Myocyte (in vitro differentiated cells): Measurements from ENCODE around the gene OSBP2. TPM values are rescaled to one million over a fixed set of nuclear protein-coding genes. Genes with fewer than 3 reads are reported as not detected.
A peak's percentile ranks its signal among the peaks of the same experiment; 100 is the strongest.

Experiments
- DNase-seq: peaks from one replicate; pipeline ENCODE4 v3.0.0-alpha.2; 2012; ENCODE audit warnings: low read depth
- total RNA-seq: library from RNA; depleted of rRNA; stranded (reverse); fragments of >200 nt; gene quantifications from 2 replicates; pipeline ENCODE4 v1.2.3, GENCODE V29; 2014

The OSBP2 gene
- total RNA-seq, 1 donor from 2014 or later = 29.7 TPM

DNA sequence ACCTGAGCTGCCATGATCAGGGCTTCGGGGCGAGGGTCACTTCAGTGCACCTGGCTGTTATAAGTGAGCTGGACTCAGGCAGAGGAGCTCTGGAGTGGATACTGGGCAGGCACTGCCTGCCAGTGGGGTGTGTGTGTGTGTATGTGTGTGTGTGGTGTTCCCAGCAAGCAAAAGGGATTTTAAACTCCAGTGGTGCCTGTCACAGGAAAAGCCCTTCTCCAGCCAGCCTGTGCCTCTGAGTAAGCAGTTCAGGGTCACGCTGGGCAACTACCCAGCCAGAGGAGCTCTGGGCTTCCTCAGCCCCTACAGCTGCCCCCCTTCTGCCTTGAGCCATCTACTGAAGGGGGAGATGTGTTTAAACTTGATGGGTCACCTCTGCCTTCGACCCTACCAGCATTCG, 109.0 kb downstream of the OSBP2 start:
- DNase-seq = peak; percentile 23

DNA sequence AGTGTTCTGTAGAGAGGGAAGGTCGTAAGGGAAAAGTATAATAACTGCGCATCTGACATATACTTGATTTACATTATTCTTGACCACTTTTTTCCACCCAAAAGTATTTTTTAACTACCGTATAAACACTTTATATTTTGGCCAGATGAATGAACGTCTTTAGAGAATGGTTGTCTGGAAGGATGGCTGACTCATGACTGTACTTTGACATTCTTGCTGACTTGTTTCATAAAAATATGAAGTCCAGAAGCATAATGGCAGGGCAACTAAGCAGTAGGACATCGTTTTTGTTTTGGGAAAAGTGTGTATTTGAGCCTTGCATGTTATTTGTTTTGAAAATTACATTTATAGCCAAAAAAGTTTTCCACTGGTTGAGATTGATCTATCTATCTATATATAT, 110.0 kb downstream of the OSBP2 start:
- DNase-seq = no peak

DNA sequence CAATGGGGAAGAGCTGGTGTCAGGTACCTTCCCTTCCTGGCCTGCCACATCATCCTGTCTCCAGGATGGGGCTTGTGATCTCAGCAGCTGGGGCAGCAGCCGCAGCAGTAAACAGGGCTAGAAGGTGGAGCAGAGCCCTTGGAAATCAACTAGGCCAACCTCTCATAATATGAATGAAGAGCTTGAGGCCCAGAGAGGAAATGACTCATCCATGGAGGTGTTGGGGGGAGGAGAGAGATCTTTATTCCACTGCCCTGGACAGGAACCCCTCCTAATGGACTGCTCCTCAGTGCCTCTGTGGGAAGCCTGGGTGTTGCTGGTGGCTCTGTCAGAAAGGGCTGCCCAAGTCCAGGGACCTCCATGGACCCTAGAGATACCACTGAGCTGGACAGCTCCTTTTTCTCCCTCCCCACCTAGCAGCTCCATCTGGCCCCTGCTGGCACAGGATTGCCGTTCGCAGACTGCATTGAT, 111.8 kb downstream of the OSBP2 start:
- peak; percentile 41 for DNase-seq

DNA sequence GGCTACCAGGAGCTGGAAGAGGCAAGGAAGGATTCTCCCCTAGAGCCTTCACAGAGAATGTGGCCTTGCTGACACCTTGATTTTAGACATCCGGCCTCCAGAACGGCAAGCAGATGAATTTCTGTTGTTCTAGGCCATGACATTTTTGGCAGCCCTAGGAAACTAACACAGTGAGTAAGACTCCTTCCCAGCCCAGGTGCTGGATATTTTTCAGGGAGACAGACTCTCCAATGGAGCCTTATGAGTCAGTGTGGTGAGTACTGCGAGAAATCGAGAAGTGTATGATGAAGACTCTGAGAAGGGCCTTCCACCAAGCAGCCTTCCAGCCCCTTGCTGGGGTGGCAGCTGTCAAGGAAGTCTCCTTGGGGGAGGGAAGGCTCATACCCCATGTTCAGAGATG, 114.4 kb downstream of the OSBP2 start:
- peak; percentile 34 for DNase-seq

DNA sequence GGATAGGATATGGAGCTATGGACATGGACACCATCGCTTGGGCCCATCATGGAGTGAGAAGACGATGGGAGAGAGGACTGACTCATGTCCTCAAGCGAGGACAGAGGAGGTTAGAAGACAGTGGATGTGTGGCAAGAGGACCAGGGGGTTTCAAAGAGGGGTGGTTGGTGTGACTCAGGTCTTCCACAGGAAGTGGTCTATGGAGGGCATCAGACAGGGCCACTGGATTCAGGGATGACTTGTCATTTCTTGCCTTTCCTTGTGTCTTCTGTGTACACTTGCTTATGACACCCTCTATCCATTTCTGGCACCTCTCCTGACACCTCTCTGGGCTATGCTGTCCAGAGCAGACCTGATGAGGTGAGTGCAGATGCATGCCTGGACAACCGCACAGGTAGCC, 115.4 kb downstream of the OSBP2 start:
- no peak for DNase-seq

DNA sequence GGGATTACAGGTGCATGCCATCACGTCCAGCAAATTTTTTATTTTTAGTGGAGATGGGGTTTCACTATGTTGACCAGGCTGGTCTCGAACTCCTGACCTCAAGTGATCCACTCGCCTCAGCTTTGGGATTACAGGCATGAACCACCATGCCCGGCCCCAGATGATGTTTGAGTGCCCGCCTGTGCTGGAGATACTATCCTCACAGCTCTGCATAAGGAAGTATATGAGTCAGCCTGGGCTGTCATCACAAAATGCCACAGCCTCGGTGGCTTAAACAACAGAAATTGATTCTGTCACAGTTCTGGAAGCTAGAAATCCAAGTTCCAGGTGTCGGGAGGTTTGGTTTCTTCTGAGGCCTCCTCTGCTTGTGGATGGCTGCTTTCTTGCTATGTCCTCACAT, 119.3 kb downstream of the OSBP2 start:
- no peak for DNase-seq

DNA sequence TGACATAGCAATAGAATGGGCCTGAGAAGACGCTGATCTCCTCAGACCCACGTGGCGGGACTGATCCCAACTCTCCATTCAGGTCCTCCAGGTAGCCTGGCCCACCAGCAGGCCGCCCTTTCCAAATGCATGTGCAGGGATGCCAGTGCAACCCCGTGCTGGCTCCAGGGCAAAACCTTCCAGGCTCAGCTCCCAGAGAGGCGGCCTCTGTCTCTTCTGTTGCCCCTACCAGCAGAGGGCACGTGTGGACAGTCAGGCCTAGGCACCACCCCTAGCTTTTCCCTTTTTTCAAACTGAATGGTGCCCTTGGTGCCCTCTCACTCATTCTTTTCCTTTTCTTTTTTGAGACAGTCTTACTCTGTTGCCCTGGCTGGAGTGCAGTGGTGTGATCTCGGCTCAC, 121.7 kb downstream of the OSBP2 start:
- DNase-seq = no peak

DNA sequence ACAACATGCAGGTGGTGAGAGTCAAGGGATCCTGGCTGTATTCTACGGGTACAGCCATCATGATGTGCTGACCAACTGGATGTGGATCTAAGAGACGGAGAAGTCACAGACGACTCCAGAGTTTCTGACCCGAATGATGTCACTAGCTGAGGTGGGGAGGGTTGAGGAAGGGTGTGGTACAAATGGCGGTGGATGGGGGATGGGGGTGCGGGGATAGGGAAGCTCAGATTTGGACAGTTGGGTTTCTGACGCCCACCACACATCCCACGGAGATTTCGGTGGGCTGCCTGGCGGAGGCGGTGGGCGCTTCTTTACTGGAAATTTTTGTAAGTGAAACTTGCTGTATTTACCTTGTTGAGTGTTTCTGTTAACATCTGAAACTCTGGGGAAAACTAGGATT, 126.7 kb downstream of the OSBP2 start:
- no peak for DNase-seq

DNA sequence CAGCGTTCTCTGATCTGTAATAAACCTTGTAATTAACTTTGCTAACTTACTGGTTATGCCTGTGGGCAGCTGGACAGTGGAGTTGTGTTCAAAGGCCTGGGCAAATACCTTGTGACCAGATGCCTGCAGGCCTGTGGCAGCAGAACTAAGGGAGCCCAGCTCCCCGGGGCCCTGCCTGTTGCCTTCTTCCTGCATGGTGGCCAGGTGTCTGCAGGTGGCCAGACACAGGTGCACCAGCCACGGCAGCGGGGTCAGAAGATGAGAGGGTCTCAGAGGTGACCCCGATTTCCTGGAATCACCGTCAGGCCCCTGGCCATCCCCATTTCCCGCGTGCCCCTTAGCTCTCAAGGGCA, 127.2 kb downstream of the OSBP2 start:
- DNase-seq = no peak

DNA sequence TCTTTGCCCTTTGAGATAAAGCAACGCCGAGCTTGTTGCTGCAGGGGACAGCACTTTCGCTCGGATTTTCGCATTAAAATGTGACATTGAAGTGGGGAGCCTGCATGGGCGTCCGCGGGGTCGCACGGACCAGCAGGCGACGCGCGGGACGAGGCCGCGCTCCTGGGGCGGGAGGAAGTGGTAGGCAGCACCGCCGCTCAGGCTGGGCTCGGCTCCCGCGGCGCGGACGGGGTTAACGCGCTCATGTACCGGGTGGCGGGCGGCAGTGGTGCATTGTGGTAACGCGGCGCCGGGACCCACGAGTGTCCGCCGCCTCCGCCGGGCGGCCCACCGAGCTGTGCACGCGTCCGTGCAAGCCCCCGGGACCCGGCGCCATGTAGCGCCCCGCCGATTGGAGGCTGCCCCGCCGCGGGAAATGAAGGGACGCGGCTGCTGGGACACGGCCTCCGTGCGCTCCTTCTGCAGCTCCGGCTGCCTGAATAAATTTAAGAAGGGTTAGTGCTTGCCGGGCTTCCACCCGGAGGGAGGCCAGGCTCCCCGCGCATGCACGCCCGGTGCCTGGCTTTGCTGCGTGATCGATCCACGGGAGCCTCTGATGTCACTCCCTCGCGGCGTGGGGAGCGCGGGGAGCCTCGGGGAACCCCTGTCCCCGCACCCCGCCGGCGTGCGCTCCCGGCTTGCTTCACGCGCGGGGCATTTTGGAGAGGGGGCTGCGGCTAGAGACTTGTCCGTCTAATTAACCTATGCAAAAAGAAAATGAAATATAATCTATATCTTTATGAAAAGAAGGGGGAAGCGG, 127.7 kb downstream of the OSBP2 start:
- no peak for DNase-seq

DNA sequence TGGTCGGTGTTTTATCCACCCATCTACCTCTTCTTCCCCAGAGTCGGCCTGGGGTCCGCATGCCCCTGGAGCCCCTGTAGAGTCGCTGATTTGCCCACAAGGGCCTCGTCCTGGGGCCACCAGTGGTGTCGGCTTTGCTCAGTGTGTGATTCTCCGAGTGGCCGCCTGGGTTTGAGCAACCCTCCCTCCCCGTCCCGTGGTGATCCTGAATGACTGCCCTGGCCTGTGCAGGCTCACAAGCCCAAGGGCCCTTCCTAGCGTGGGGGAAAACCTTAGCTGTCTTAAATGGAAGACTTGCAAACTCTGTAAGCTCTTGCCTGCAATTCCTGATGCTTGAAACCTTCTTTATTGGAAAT, 128.3 kb downstream of the OSBP2 start:
- DNase-seq = no peak

DNA sequence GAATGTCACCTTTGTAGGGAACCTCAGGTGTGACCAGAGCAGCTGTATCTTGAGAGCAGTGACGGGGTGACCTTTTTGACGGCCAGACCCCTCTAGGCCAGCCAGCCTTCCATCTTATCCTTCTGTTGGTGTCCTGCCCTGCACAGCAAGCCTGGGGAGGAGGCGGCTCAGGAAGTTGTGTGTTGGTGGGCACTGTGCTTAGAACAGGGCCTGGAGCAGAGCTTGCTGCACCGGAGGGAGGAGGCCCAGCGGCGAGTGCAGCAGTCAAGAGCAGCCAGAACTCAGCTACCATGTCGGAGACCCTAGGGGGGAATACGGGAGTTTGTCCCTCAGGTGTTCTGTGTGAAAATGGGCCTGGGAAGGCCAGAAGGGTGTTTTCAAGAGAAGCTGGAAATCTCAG, 129.4 kb downstream of the OSBP2 start:
- DNase-seq = no peak

DNA sequence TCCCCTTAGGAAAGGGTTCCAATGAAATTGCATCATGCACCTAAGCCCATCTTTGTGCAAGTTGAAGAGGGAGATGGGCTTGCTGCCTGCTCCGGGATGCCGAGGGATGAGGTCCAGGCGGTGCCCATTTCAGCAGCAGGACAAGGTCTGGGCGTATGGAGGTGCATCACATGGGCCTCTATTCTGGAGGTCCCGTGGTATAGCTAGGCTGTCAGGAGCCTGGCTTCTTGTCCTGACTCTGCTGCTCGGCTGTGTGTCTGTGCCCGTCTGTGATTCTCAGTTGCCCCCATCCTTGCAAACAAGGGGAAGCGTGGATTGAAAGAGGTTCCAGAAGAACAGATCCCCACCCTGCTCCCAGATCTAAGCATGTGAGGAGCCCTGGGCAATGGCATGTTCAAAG, 130.0 kb downstream of the OSBP2 start:
- DNase-seq = no peak

DNA sequence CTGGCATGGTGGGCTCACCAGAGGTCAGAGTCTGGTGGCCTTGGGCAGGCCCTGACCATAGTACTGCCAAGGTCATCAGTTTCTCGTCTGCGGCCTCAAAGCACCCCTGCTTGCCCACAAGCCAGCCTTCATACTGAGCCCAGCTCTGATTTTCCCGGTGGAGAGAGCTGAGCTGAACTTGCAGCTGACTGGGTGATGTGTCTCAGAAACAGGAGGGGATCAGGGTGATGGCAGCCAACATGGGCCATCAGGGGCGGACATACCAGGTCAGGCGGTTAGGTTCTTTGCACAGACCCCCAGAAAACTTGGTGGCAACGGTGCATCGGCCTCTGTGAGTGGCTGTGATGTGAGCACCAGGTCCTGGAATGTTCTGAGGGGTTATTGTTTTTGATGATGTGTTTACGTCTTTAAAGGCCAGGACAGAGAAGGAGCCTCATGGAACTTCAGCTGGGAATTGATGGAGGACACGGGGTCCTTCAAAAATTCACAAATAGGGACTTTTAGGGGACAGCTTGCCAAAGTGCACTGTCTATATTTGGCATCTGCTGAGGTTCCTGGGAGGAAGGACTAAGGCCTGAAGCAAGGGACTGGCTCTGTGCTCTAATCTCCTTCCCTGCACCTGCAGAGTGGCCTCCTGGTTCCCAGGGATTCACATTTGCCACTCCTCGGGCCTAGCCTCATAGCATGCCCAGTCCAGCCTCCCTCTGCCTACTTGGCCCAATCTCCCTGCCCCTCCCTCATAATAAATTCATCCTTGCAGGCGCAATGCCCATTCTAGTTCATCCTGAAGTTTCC, 131.2 kb downstream of the OSBP2 start:
- DNase-seq = no peak

DNA sequence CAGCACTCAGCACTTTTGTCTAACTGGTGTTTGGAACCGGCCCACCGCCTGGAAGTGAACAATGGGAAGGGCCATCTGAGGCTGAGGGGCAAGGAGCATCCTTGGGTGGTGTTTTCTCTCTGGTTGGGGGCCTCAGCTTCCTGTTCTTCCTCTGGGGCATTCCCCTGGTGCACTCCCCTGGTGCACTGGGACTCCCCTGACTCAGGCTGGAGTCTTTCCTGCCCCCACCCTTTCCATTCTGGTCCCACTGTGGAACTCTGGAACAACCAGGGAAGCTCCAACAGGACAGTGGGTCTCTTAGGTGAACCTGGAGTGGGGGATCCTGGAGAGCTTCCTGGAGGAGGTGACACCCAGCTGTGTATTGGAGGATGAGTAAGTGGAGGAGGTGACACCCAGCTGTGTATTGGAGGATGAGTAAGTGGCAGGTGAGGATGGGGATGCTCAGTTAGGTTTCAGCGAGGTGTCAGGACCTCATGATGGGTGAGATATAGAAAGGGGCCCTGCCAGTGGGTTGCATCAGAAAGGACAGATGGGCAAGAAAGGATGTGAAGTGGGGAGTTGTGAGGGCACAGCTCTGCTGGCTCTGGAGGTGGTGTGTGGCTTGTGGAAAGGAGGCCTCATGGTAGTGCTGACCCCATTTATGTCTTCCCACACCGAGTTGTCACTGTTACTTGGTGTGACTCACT, 132.1 kb downstream of the OSBP2 start:
- no peak for DNase-seq

DNA sequence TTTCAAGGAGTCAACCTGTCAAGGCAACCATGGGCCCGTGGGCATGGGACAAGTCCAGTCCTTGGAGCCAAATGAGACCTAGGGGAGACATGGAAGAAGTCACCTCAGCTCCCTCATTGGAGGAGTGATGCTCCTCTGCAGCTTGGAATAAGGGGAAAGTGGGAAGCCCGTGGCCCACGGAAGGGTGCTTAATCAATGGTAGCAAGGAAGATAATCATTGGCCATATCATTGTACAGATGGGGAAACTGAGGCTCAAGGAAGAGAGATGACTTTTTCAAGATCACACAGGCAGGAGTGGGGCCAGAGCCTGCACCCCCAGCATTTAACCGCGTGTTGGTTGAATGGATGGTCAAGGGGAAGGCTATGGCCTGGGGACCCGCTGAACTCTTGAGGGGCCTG, 133.0 kb downstream of the OSBP2 start:
- DNase-seq = no peak

DNA sequence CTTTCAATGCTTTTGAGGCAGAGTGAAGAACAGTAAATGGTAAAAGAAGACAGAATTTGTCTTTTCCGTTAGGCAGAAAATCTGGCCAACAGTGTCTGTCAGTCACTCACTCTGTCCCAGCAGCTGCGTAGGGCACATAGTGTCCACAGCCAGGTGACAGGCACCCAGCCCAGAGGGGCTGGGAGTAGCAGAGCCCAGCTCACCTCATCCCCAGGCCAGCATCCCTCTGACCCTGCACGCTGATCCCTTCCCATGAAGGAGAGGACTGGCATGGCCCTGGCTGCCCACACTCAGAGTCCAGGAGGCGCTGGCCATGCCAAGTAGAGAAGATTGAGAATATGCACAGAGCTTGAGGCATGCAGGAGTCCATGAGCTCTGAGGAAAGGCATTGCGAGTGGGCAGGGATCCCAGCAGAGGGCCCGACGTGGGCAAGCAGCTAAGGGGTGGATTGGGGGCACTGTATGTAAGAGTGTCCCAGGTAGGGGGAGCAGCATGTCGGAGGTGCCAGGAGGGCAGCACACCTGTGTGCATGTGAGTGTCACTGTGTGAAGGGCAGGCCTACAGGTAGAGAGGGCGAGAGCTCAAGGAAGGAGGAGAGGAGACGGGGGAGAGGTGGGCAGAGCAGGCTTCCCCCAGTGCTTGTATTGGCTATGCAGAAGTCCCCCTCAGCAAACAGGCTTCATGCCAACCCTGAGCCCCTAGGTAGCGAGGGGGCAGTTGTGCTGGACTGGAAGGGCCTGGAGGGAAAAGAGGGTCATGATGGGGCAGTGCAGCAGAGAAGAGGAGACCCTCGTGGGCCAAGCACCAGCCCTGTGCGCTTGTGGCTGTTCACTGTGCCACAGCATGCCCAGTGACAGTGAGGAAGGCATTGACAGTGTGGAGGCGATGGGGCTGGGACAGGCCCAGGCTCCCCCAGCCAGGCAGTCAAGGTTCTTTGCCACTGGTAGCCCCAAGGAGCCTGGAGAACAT, 133.8 kb downstream of the OSBP2 start:
- no peak for DNase-seq

DNA sequence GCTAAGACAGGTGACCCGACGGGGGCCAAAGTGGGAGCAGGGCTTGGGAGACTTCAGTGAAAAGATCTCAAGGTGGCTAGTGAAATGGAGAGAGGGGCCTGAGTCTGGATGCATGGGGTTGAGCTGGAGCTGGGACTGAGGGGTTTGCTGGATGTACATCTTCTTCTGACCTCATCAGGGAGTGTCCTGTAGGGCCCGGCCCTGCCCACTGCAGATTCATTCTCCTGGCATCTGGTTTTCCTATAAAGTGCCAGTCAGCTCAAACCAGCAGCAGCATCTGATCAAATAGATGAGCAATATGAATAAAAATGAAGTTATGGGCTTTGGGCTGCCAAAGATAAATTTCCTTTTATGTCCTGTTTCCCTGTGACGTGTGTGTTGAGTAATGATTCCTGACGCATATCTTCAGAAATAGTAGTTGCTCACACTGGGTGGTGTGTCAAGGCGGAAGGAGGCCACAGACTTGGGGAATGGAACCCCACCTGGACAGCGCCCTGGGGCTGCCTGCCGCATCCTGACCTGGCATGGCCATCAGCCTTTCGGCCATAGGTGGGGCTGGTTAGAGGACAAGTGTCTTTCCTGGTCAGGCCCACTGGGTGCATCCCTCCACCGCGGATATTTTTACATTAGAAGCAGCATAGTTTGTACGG, 135.4 kb downstream of the OSBP2 start:
- peak; percentile 80 for DNase-seq

DNA sequence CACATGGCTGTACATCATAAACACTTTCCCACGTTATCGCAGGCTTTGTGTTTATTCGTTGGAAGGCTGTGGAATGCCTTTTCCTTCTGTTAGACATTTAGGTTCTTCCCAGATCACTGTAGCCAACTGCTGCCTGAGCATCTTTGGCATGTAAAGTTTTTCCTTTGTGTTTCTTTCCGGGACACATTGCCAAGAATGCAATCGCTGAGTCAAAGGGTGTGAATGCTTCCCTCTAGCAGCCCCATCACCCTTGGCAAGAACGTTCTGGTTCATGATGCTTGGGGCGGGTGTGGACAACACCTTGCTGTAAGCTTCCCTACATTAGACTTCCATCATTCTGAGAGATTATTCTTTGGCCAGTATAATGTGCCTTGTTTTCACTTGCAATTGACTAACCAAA, 136.2 kb downstream of the OSBP2 start:
- DNase-seq = peak; percentile 84

DNA sequence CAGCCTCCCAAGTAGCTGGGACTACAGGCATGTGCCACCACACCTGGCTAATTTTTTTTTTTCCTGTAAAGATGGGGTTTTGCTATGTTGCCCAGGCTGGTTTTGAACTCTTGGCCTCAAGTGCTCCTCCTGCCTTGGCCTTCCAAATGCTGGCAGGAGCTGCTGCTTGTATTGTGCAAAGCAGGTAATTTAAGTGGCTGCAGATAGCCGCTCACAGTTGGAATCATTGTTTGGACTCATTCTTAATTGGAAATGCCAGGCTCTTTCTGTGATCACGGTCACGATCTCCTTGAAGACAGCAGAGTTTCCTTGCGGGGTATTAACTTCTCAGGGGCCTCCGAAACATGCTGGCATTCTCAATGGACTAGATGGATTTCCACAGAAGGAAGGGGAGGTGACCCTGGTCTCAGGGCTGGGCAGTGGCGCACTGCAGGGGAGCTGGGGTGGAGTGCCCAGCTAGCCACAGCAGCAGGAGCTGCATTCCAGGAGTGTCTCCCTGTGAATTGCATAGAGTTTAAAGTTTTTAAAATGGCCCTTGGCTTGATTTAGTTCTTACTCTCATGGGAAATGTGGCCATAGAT, 137.8 kb downstream of the OSBP2 start:
- DNase-seq = no peak
